ENCODE data around the gene NPB.

DNA sequence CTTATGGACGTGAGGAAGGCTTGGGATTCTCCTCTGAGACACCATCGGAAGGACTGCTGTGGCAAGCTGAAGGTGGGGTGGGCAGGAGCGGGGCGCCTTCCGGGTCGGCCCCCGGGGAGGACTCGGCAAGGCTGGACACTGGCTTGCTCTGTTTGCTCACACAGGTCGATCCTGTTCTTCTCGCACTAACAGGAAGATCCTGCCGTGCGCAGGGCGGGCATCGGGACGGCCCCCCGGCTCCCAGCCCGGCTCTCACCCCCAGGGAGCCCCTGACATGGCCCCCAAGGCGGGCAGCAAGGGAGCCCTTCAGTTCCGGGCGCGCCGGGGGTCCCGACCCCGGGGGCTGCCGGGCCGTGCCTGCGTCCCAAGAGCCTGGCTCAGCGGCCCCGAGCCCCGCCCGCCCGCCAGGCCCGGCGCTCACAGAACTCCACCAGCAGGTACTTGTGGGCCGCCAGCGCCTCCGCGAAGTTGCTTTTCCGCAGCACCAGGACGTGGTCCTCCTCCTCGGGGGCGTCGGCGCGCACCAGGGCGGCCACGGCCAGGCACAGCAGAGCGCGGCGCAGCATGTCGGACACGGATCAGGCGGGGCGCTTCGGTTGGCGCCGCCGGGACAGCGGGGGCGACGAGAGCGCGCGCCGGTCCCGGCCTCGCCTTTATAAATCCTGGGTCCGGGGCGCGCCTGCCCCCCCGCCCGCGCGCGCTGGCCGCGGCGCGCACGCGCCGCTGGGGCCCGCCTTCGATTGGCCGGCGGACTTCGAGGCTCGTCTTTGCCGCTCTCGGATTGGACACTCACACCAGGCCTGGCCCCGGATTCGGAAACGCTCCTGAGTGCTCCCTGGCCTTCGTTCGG, 41.9 kb upstream of the NPB start, which contains the start of gene P4HB:
- TF ChIP-seq POLR2A (IDR thresholded peaks at IDR 0.05) (peak; percentile 50 to 93 (median 56)), CTCF (IDR thresholded peaks at IDR 0.05) (no peak)
